OCI-LY7 (cell line): Measurements from ENCODE around the gene CDR2.

ENCODE experiments used
- CTCF ChIP-seq: fragments of 200-600 bp; sonication (generic); conservative IDR thresholded peaks from 2 replicates; pipeline ENCODE4 v1.5.1; 2014; ENCODE audit warnings: mild to moderate bottlenecking, antibody characterized with exemption, low read length, moderate library complexity, mixed read lengths
- EZH2phosphoT487 ChIP-seq: fragments of 200-600 bp; sonication (generic); IDR thresholded peaks from 2 replicates; pipeline ENCODE4 v1.6.1; 2018; ENCODE audit warnings: low read depth, borderline replicate concordance, mild to moderate bottlenecking, mixed run types, antibody characterized with exemption, low read length, moderate library complexity, mixed read lengths

DNA sequence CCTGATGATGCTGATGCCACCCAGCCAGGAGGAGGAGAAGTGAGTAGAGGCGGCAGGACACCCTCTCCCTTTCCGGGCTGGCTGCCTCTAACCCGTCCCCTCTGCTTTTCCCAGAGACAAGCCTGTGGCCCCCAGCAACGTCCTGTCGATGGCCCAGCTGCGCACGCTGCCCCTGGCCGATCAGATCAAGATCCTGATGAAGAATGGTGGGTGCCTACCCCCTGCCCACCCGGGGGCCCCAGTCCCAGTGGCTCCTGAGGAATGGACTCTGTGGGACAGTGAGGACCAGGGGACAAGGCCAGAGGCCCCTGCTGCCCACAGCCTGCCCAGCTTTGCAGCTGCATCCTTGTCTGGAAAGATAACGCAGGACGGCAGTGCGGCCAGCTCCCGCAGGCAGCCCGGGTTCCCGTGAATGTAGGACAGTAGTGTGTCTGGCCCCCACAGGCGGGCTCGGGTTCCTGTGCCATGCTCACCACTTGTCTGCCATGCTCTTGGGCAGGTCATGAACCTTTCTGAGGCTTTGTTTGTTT lies 57.4 kb downstream of the CDR2 start:
- TF ChIP-seq CTCF: no peak
- TF ChIP-seq EZH2phosphoT487: no peak
